Vagina (tissue), 2 donors: ENCODE results near the gene P4HA2.

Experiments
- CTCF ChIP-seq, 3 experiments: fragments of 450-650 bp in 2 of 3; fragments of 200-600 bp in 1 of 3; sonication (generic) in 1 of 3; IDR thresholded peaks; one replicate each; pipeline ENCODE4 v1.5.1; 2017 to 2019; ENCODE audit warnings: antibody characterized with exemption in 3 of 3, mild to moderate bottlenecking in 2 of 3, moderate library complexity in 2 of 3
- POLR2A ChIP-seq, 2 donors: fragments of 450-650 bp; IDR thresholded peaks; one replicate each; pipeline ENCODE4 v1.6.1; 2017; ENCODE audit warnings: antibody characterized with exemption in 2 of 2, mild to moderate bottlenecking in 2 of 2, moderate library complexity in 2 of 2
- POLR2AphosphoS5 ChIP-seq, 2 donors: sonication (generic); formaldehyde crosslinking; IDR thresholded peaks; one replicate each; pipeline ENCODE4 v1.9.0; 2017; ENCODE audit warnings: antibody characterized with exemption in 2 of 2, mild to moderate bottlenecking in 2 of 2, low read depth in 1 of 2; ENCODE audit not compliant: insufficient read depth in 1 of 2

- TF ChIP-seq POLR2A (IDR thresholded peaks at IDR 0.05) (no peak), POLR2AphosphoS5 (IDR thresholded peaks at IDR 0.05; ENCODE audit: insufficient read depth in 1 of 2, low read depth in 1 of 2) (no peak), CTCF (IDR thresholded peaks at IDR 0.05) (no peak)
Observed at GRCh38 chr5:132210944-132211343, 16.7 kb downstream of the P4HA2 start.
